Measurements from ENCODE around the gene DEFB131B.
"Not testable (repeated sequence)": the region's sequence is repeated elsewhere in the genome, so short reads cannot be mapped to it uniquely, and the experiment has no call there.

DEFB131B gene

DNA sequence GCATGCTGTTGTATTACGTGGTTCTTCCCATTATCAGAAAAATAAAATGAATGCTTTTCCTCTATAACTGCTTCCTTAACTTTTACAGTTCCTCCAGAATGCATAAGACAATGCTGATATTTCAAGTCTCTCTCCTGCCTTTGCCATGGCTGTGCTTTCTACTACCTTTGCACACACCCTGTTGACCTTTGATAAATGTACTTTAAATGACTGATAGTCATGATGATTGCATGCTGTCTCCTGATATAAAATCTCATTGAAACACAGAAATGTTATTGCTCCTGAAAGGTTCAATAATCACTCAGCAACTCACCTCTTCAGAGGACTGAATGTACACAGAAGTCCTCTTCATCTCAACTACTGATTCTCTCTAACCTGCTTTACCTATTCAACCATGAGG, at the start of gene DEFB131B:
Gene DEFB131B (plus strand): TSS at position 395 of the 400 bp plus-strand sequence. CDS start 0 bp downstream, at position 395.
- not testable (repeated sequence) for H3K27ac Mint-ChIP-seq

DNA sequence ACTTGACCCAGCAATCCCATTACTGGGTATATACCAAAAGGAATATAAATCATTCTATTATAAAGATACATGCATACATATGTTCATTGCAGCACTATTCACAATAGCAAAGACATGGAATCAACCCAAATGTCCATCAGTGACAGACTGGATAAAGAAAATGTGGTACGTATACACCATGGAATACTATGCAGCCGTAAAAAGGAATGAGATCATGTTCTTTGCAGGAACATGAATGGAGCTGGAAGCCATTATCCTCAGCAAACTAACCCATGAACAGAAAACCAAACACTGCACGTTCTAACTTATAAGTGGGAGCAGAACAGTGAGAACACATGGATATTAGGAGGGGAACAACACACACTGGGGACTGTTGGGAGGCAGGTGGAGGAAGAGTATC, 49.0 kb upstream of the DEFB131B start:
- not testable (repeated sequence) for H3K4me1 Mint-ChIP-seq (ENCODE audit: low read depth); H3K27ac Mint-ChIP-seq; H3K27me3 Mint-ChIP-seq; H3K36me3 Mint-ChIP-seq; H3K4me3 Mint-ChIP-seq; H3K9me3 Mint-ChIP-seq (ENCODE audit: low read depth)

More for the DNA sequence above, at the start of gene DEFB131B:
- H3K4me3 Mint-ChIP-seq; H3K9me3 Mint-ChIP-seq (ENCODE audit: low read depth); H3K27me3 Mint-ChIP-seq; H3K4me1 Mint-ChIP-seq (ENCODE audit: low read depth): not testable (repeated sequence)
- H3K36me3 Mint-ChIP-seq = peaks cover 25% of the 10 kb centered on the region

GRCh38 chr11:71829686-71830085, 48.6 kb upstream of the DEFB131B start:
- H3K36me3 Mint-ChIP-seq; H3K27ac Mint-ChIP-seq; H3K4me1 Mint-ChIP-seq (ENCODE audit: low read depth): not testable (repeated sequence)

GRCh38 chr11:71832811-71833210, 45.4 kb upstream of the DEFB131B start, which contains the start of gene DEFB108B:
Gene DEFB108B (plus strand): TSS chr11:71833200. CDS start chr11:71833200, 0 bp downstream.
- not testable (repeated sequence) for H3K9me3 Mint-ChIP-seq (ENCODE audit: low read depth); H3K4me3 Mint-ChIP-seq; H3K27me3 Mint-ChIP-seq; H3K27ac Mint-ChIP-seq; H3K4me1 Mint-ChIP-seq (ENCODE audit: low read depth); H3K36me3 Mint-ChIP-seq

More at GRCh38 chr11:71829686-71830085, 48.6 kb upstream of the DEFB131B start:
- H3K4me3 Mint-ChIP-seq; H3K9me3 Mint-ChIP-seq (ENCODE audit: low read depth); H3K27me3 Mint-ChIP-seq: not testable (repeated sequence)

- not testable (repeated sequence) for H3K27me3 Mint-ChIP-seq; H3K4me3 Mint-ChIP-seq; H3K36me3 Mint-ChIP-seq; H3K9me3 Mint-ChIP-seq (ENCODE audit: low read depth); H3K27ac Mint-ChIP-seq; H3K4me1 Mint-ChIP-seq (ENCODE audit: low read depth)
These were observed 35.5 kb upstream of the DEFB131B start for GRCh38 chr11:71842720-71843119.

DNA sequence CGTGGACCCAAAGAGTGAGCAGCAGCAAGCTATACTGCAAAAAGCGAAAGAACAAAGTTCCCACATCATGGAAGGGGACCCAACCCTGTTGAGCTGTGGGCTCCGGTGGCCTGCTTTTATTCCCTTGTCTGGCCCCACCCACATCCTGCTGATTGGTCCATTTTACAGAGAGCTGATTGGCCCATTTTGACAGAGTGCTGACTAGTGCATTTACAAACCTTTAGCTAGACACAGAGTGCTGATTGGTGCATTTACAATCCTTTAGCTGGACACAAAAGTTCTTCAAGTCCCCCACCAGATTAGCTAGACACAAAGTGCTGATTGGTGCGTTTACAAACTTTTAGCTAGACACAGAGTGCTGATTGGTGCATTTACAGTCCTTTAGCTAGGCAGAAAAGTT, 34.9 kb upstream of the DEFB131B start:
- not testable (repeated sequence) for H3K4me3 Mint-ChIP-seq; H3K27me3 Mint-ChIP-seq; H3K36me3 Mint-ChIP-seq; H3K4me1 Mint-ChIP-seq (ENCODE audit: low read depth); H3K27ac Mint-ChIP-seq
- peaks cover 11% of the 10 kb centered on the region for H3K9me3 Mint-ChIP-seq (ENCODE audit: low read depth)

GRCh38 chr11:71843858-71844257, 34.4 kb upstream of the DEFB131B start:
- no peak overlapping the region for H3K4me3 Mint-ChIP-seq

GRCh38 chr11:71853895-71854294, 24.4 kb upstream of the DEFB131B start:
- not testable (repeated sequence) for H3K4me1 Mint-ChIP-seq (ENCODE audit: low read depth); H3K27ac Mint-ChIP-seq; H3K27me3 Mint-ChIP-seq; H3K4me3 Mint-ChIP-seq; H3K9me3 Mint-ChIP-seq (ENCODE audit: low read depth)
- H3K36me3 Mint-ChIP-seq = peaks cover 12% of the 10 kb centered on the region

More at GRCh38 chr11:71843858-71844257, 34.4 kb upstream of the DEFB131B start:
- peaks cover 4% of the 10 kb centered on the region for H3K36me3 Mint-ChIP-seq
- no peaks in the 10 kb centered on the region for H3K27me3 Mint-ChIP-seq
- H3K4me1 Mint-ChIP-seq (ENCODE audit: low read depth) = no peaks in the 10 kb centered on the region
- no peak overlapping the region for H3K27ac Mint-ChIP-seq
- peaks cover 11% of the 10 kb centered on the region for H3K9me3 Mint-ChIP-seq (ENCODE audit: low read depth)

DNA sequence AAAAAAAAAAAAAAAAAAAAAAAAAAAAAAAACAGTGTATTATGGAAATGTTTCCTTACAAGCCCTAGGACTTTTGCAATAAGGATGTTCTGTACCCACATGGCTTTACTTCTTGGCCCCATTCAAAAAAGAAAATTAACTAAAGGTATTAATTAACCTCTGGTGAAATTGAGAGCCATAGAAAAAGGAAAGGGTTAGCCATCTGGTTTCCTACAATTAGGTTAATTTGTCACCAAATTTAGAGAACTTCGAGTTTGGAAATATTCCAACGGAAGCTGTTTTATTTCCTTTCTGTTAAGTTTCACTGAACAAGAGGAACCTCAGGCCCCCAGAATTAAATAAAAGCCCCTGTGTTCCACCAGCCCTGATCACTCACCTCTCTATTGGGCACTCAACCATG, 22.4 kb upstream of the DEFB131B start:
- H3K27ac Mint-ChIP-seq; H3K27me3 Mint-ChIP-seq; H3K4me1 Mint-ChIP-seq (ENCODE audit: low read depth); H3K9me3 Mint-ChIP-seq (ENCODE audit: low read depth); H3K4me3 Mint-ChIP-seq; H3K36me3 Mint-ChIP-seq: not testable (repeated sequence)

- H3K27ac Mint-ChIP-seq; H3K4me3 Mint-ChIP-seq; H3K36me3 Mint-ChIP-seq; H3K4me1 Mint-ChIP-seq (ENCODE audit: low read depth); H3K27me3 Mint-ChIP-seq; H3K9me3 Mint-ChIP-seq (ENCODE audit: low read depth): not testable (repeated sequence)
These were observed 17.4 kb upstream of the DEFB131B start for GRCh38 chr11:71860835-71861234.

GRCh38 chr11:71863978-71864627, 14.2 kb upstream of the DEFB131B start:
- not testable (repeated sequence) for H3K9me3 Mint-ChIP-seq (ENCODE audit: low read depth); H3K27ac Mint-ChIP-seq; H3K4me3 Mint-ChIP-seq; H3K4me1 Mint-ChIP-seq (ENCODE audit: low read depth); H3K36me3 Mint-ChIP-seq; H3K27me3 Mint-ChIP-seq

GRCh38 chr11:71867209-71867608, 11.0 kb upstream of the DEFB131B start:
- not testable (repeated sequence) for H3K27me3 Mint-ChIP-seq; H3K4me1 Mint-ChIP-seq (ENCODE audit: low read depth); H3K27ac Mint-ChIP-seq; H3K9me3 Mint-ChIP-seq (ENCODE audit: low read depth); H3K36me3 Mint-ChIP-seq; H3K4me3 Mint-ChIP-seq

DNA sequence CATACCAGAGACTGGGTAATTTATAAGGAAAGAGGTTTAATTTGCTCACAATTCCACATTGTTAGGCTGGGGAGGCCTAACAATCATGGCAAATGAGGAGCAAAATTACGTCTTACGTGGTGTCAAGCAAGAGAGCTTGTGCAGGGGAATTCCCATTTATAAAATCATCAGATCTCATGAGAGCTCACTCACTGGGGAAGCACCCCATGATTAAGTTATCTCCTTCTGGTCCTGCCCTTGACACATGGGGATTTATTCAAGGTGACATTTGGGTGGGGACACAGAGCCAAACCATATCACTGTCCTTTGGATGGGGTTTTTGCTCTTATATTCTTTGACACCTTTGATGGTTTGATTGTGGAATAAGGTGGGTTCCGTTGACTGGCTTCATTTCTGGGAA, 8.3 kb upstream of the DEFB131B start:
- H3K4me3 Mint-ChIP-seq; H3K4me1 Mint-ChIP-seq (ENCODE audit: low read depth); H3K27ac Mint-ChIP-seq; H3K27me3 Mint-ChIP-seq; H3K9me3 Mint-ChIP-seq (ENCODE audit: low read depth): not testable (repeated sequence)
- H3K36me3 Mint-ChIP-seq = peaks cover 12% of the 10 kb centered on the region

- not testable (repeated sequence) for H3K4me1 Mint-ChIP-seq (ENCODE audit: low read depth); H3K9me3 Mint-ChIP-seq (ENCODE audit: low read depth)
These were observed 7.6 kb upstream of the DEFB131B start for GRCh38 chr11:71870661-71871060.

DNA sequence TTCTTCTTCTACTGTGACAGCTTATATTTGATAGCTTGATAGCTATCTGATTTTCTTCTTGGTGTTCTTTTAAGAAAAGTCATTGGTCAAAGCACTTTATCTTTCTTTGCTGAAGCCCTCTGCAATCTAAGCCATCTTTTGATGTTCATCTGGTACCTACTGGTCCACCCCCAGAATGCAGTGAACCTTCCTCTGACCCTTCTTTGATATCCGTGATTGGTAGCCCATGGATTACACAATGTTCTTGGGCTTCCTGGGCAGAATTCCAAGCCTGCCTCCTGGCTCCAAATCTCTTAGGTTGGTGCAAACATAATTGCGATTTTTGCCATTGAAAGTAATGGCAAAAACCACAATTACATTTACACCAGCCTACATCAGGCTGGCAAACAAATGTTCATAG, 2.0 kb upstream of the DEFB131B start:
- not testable (repeated sequence) for H3K27ac Mint-ChIP-seq; H3K4me1 Mint-ChIP-seq (ENCODE audit: low read depth); H3K4me3 Mint-ChIP-seq; H3K27me3 Mint-ChIP-seq; H3K9me3 Mint-ChIP-seq (ENCODE audit: low read depth)
- H3K36me3 Mint-ChIP-seq = peaks cover 25% of the 10 kb centered on the region

More at GRCh38 chr11:71870661-71871060, 7.6 kb upstream of the DEFB131B start:
- not testable (repeated sequence) for H3K27ac Mint-ChIP-seq, H3K4me3 Mint-ChIP-seq, H3K27me3 Mint-ChIP-seq
- H3K36me3 Mint-ChIP-seq = peaks cover 15% of the 10 kb centered on the region

DNA sequence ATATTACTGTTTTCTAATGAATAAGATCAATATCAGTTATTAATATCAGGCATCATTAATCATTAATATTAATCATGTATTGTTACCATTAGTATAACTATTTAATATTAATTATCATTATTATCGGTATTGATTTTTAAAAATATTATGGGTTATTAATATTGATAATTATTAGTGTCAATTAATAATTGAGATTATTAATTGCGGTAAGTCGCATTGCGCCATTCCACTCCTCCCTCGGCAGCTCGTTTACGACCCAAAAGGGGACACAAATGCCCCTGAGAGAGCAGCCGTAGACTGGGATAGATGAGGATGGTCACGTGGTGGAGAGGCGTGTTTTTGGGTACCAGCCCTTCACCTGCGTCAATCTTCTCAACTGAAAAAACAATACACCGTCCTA, 7.6 kb downstream of the DEFB131B start:
- not testable (repeated sequence) for H3K9me3 Mint-ChIP-seq (ENCODE audit: low read depth); H3K36me3 Mint-ChIP-seq; H3K4me1 Mint-ChIP-seq (ENCODE audit: low read depth); H3K4me3 Mint-ChIP-seq; H3K27ac Mint-ChIP-seq; H3K27me3 Mint-ChIP-seq
